HCT116 (cell line): ENCODE results near the gene COL26A1. TPM values are rescaled to one million over a fixed set of nuclear protein-coding genes. Genes with fewer than 3 reads are reported as not detected.

ENCODE experiments used
- ATAC-seq: fragments of 200-7000 bp; cut with Tn5 transposase; 2 replicates; pipeline ENCODE4 v1.9.1; 2020; ENCODE audit warnings: mild to moderate bottlenecking, moderate library complexity
- BruUV-seq: library from RNA; stranded (reverse); fragments of 400-500 nt; replicated peaks from 2 replicates; lab custom pipeline; 2021; lab: Mats Ljungman, UMichigan
- CTCF ChIA-PET: fragments of 300-600 bp; sonication (Branson Sonifier 250); formaldehyde crosslinking; loops from one replicate; lab custom pipeline; 2021; ENCODE audit warnings: antibody characterized with exemption; lab: Charles Lee
- POLR2A ChIA-PET: fragments of 300-600, 350-600 bp; sonication (Branson Sonifier 250); formaldehyde crosslinking; loops from one replicate; lab custom pipeline; 2021; ENCODE audit warnings: antibody characterized with exemption; lab: Charles Lee
- RAD21 ChIA-PET, 2 experiments: fragments of 300-600 bp; sonication (Branson Sonifier 250); formaldehyde crosslinking; loops; one replicate each; lab custom pipeline; 2023; ENCODE audit warnings: low total read pairs in 2 of 2; ENCODE audit not compliant: uncharacterized antibody in 2 of 2, unreplicated experiment in 2 of 2, low non-redundant PET in 1 of 2; lab: Charles Lee
- DNase-seq: peaks from one replicate; pipeline ENCODE4 v3.0.0-alpha.2; 2010; ENCODE audit warnings: low read depth, low spot score
- H2AFZ ChIP-seq: fragments of 200-600 bp; shearing (Covaris generic), sonication (generic); 2 replicates; pipeline ENCODE4 v1.6.1; 2017; ENCODE audit warnings: low read depth, mixed run types, mixed read lengths, antibody characterized with exemption, low read length; ENCODE audit not compliant: poor library complexity, severe bottlenecking
- H3K27ac ChIP-seq: 2 replicates; pipeline ENCODE4 v1.5.1; 2012; ENCODE audit warnings: low read depth, low read length
- H3K27me3 ChIP-seq: fragments of 200-600 bp; sonication (generic); 2 replicates; pipeline ENCODE4 v1.6.1; 2016; ENCODE audit warnings: mixed run types, low read length, mixed read lengths; ENCODE audit not compliant: insufficient read depth
- H3K36me3 ChIP-seq, 2 experiments: fragments of 200-500 bp in 1 of 2; fragments of 200-600 bp in 1 of 2; sonication (Bioruptor generic) in 1 of 2; sonication (generic) in 1 of 2; 2 replicates each; pipeline versions ENCODE4 v1.5.1 to v1.6.1; 2014 to 2016; ENCODE audit warnings: low read length in 2 of 2, inconsistent platforms in 1 of 2, mixed read lengths in 1 of 2, mixed run types in 1 of 2; ENCODE audit not compliant: insufficient read depth in 2 of 2, control insufficient read depth in 1 of 2
- H3K4me1 ChIP-seq, 2 experiments: fragments of 200-600 bp in 1 of 2; sonication (generic) in 1 of 2; 2 replicates each; pipeline versions ENCODE4 v1.5.1 to v1.6.1; 2012 to 2017; ENCODE audit warnings: low read length in 2 of 2, inconsistent platforms in 1 of 2, mild to moderate bottlenecking in 1 of 2, mixed read lengths in 1 of 2, mixed run types in 1 of 2, moderate library complexity in 1 of 2; ENCODE audit not compliant: insufficient read depth in 2 of 2, control insufficient read depth in 1 of 2
- H3K4me2 ChIP-seq: fragments of 200-600 bp; sonication (generic); 2 replicates; pipeline ENCODE4 v1.6.1; 2017; ENCODE audit warnings: mixed run types, low read length, mixed read lengths
- H3K4me3 ChIP-seq, 2 experiments: fragments of 200-600 bp in 1 of 2; sonication (generic) in 1 of 2; replicated peaks in 1 of 2; 2 replicates each; pipeline ENCODE4 v1.5.1; 2011 to 2016; ENCODE audit warnings: low read length in 2 of 2, control low read depth in 1 of 2, low read depth in 1 of 2, mild to moderate bottlenecking in 1 of 2, mixed read lengths in 1 of 2, mixed run types in 1 of 2
- H3K79me2 ChIP-seq: fragments of 200-600 bp; sonication (generic); 2 replicates; pipeline ENCODE4 v1.6.1; 2017; ENCODE audit warnings: mild to moderate bottlenecking, mixed run types, low read length, moderate library complexity, mixed read lengths; ENCODE audit not compliant: insufficient read depth
- H3K9ac ChIP-seq: fragments of 200-600 bp; sonication (generic); 2 replicates; pipeline ENCODE4 v1.6.1; 2016; ENCODE audit warnings: low read length, mixed read lengths
- H3K9me2 ChIP-seq: fragments of 200-600 bp; sonication (generic), shearing (Covaris generic); 2 replicates; pipeline ENCODE4 v1.6.1; 2017; ENCODE audit warnings: mixed run types, mild to moderate bottlenecking, moderate library complexity; ENCODE audit not compliant: insufficient read depth
- H3K9me3 ChIP-seq, 2 experiments: fragments of 200-500 bp in 1 of 2; fragments of 200-600 bp in 1 of 2; sonication (Bioruptor generic) in 1 of 2; sonication (generic) in 1 of 2; 2 replicates each; pipeline ENCODE4 v1.6.1; 2014 to 2017; ENCODE audit warnings: low read length in 2 of 2, mixed read lengths in 2 of 2, inconsistent platforms in 1 of 2, low read depth in 1 of 2, mild to moderate bottlenecking in 1 of 2, mixed run types in 1 of 2, moderate library complexity in 1 of 2; ENCODE audit not compliant: control insufficient read depth in 1 of 2, insufficient read depth in 1 of 2
- H4K20me1 ChIP-seq: fragments of 200-600 bp; sonication (generic), shearing (Covaris generic); 2 replicates; pipeline ENCODE4 v1.6.1; 2017; ENCODE audit warnings: mixed run types, mild to moderate bottlenecking, moderate library complexity; ENCODE audit not compliant: insufficient read depth
- ATF3 ChIP-seq: IDR thresholded peaks from 2 replicates; pipeline ENCODE4 v1.6.1; 2012
- CTCF ChIP-seq, 3 experiments: fragments of 200-600 bp in 1 of 3; sonication (generic) in 1 of 3; IDR thresholded peaks in 2 of 3; conservative IDR thresholded peaks in 1 of 3; 2 replicates each; pipeline ENCODE4 v1.5.1; 2012 to 2017; ENCODE audit warnings: low read depth in 2 of 3, low read length in 2 of 3, antibody characterized with exemption in 1 of 3, borderline replicate concordance in 1 of 3, control low read depth in 1 of 3, mild to moderate bottlenecking in 1 of 3, mixed read lengths in 1 of 3, mixed run types in 1 of 3, moderate library complexity in 1 of 3; ENCODE audit not compliant: insufficient read depth in 1 of 3
- EGR1 ChIP-seq: IDR thresholded peaks from 2 replicates; pipeline ENCODE4 v1.6.1; 2012; ENCODE audit warnings: low read depth
- POLR2A ChIP-seq: IDR thresholded peaks from 2 replicates; pipeline ENCODE4 v1.7.0; 2011; ENCODE audit warnings: borderline replicate concordance; ENCODE audit not compliant: insufficient read depth, insufficient read length; ENCODE audit errors: extremely low read depth
- REST ChIP-seq: IDR thresholded peaks from 2 replicates; pipeline ENCODE4 v1.6.1; 2012; ENCODE audit warnings: low read depth
- SIN3A ChIP-seq: IDR thresholded peaks from 2 replicates; pipeline ENCODE4 v1.6.1; 2012; ENCODE audit warnings: low read depth
- intact Hi-C: fragments of 100-400 bp; cut with micrococcal nuclease; formaldehyde crosslinking; loops from 2 replicates; pipeline ENCODE4 v1.10.0; 2022
- total RNA-seq: library from RNA; stranded (reverse); gene quantifications from one replicate; pipeline ENCODE4 v1.2.1, GENCODE V29; 2021; ENCODE audit not compliant: unreplicated experiment

COL26A1 gene
- total RNA-seq, 1 experiment from 2014 or later, result 0.27 TPM

GRCh38 chr7:101591504-101591903 lies 228.8 kb downstream of the COL26A1 start:
- Histone ChIP-seq H3K9me3 (no peaks in the 10 kb centered on the region), H3K27ac (no peak overlapping the region), H4K20me1 (no peaks in the 10 kb centered on the region), H3K9ac (no peak overlapping the region), H2AFZ (no peak overlapping the region), H3K4me1 (no peaks in the 10 kb centered on the region), H3K36me3 (no peaks in the 10 kb centered on the region), H3K27me3 (no peaks in the 10 kb centered on the region), H3K4me2 (no peak overlapping the region), H3K79me2 (no peaks in the 10 kb centered on the region), H3K9me2 (no peaks in the 10 kb centered on the region), H3K4me3 (no peak overlapping the region)
- POLR2A ChIA-PET, result no interaction called here
- intact Hi-C loops, result no loop called here
- ATAC-seq (no peak), DNase-seq (no peak)
- TF ChIP-seq REST (no peak), EGR1 (no peak), ATF3 (no peak), CTCF (IDR thresholded peaks at IDR 0.05 in 2 of 3, conservative IDR thresholded peaks at IDR 0.05 in 1 of 3; ENCODE audit: borderline replicate concordance in 1 of 3, insufficient read depth in 1 of 3, low read depth in 2 of 3, low read length in 2 of 3) (no peak), POLR2A (no peak), SIN3A (no peak)
- CTCF ChIA-PET, result no interaction called here
- no TSS peak for BruUV-seq
- RAD21 ChIA-PET, result no interaction called here
